Measurements from ENCODE around the gene PRR20G. TPM values are rescaled to one million over a fixed set of nuclear protein-coding genes. Genes with fewer than 3 reads are reported as not detected.

Gene PRR20G
- total and polyA plus RNA-seq, 2 of the 8 experiments (the other 6 are each of a cell fraction or from before 2014, with no cell fraction given), result 0.24 TPM; not detected in 1

DNA sequence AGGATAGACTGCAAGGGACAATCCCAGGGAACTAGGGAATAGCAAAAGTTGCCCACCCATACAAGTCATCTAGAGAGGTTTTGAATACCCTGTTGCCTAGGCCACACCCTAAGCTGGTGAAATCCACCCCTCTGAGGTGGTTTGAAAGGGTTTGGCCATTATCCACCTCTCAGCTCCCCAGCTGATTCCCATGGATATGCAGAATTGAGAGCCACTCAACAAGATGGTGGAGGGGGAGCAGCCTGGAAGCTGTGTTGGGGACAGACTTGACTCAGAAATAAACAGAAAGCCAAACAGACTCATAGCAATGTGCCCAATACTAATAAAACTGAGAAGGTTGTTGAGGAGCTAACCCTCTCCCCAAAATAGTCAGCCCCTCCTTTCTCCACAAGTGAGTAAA, 10.9 kb downstream of the PRR20G start:
- H3K4me1 ChIP-seq (replicated peaks in 1 of 4; ENCODE audit: control insufficient read depth in 3 of 4, insufficient read depth in 4 of 4, low read length in 3 of 4), result no peaks in the 10 kb centered on the region
- no peak overlapping the region for H4K91ac ChIP-seq (replicated peaks; ENCODE audit: insufficient read length, low read length)
- peaks cover 28 to 31% of the 10 kb centered on the region in 2 experiments for H3K9me3 ChIP-seq (ENCODE audit: insufficient read depth in 2 of 2, low read depth in 1 of 2, low read length in 1 of 2)
- H3K18ac ChIP-seq (ENCODE audit: extremely low read depth, low read length), result no peak overlapping the region
- no peak overlapping the region for H3K14ac ChIP-seq (ENCODE audit: insufficient read length)
- H2BK15ac ChIP-seq (ENCODE audit: low read length), result no peak overlapping the region
- no peak overlapping the region for H4K5ac ChIP-seq (ENCODE audit: insufficient read length, low read depth, low read length)
- H2AK5ac ChIP-seq (ENCODE audit: low read depth, low read length), result no peak overlapping the region
- no peak overlapping the region for H3K27ac ChIP-seq (ENCODE audit: low read depth, low read length)
- H3K9ac ChIP-seq (replicated peaks in 1 of 4; ENCODE audit: extremely low read depth in 1 of 4, low read depth in 3 of 4, low read length in 3 of 4), result no peak overlapping the region
- no peaks in the 10 kb centered on the region for H3K79me2 ChIP-seq (ENCODE audit: control insufficient read depth in 1 of 2, insufficient read depth in 2 of 2, low read length in 2 of 2)
- ChIA-PET CTCF (ENCODE audit: partially characterized antibody) (no interaction called here), POLR2A (ENCODE audit: partially characterized antibody) (no interaction called here)
- no peak overlapping the region for H3K4me3 ChIP-seq (ENCODE audit: extremely low read depth in 1 of 4, insufficient read depth in 2 of 4, low read depth in 3 of 4, low read length in 4 of 4)
- H3K36me3 ChIP-seq (ENCODE audit: control insufficient read depth in 2 of 4, insufficient read depth in 4 of 4, low read length in 3 of 4), result no peaks in the 10 kb centered on the region
- no peak overlapping the region for H3K23ac ChIP-seq (ENCODE audit: insufficient read length)
- no peak overlapping the region for H2AFZ ChIP-seq (ENCODE audit: low read length)
- no peaks in the 10 kb centered on the region for H3K27me3 ChIP-seq (replicated peaks in 1 of 4; ENCODE audit: control insufficient read depth in 3 of 4, extremely low read depth in 1 of 4, insufficient read depth in 3 of 4, low read length in 3 of 4)
- H3K56ac ChIP-seq (replicated peaks; ENCODE audit: insufficient read length, low read depth, low read length), result no peak overlapping the region
- no peak overlapping the region for H4K8ac ChIP-seq (ENCODE audit: extremely low read depth, insufficient read depth, low read length)
- H4K20me1 ChIP-seq (replicated peaks in 1 of 2; ENCODE audit: control insufficient read depth in 1 of 2, insufficient read depth in 2 of 2, low read length in 2 of 2), result no peaks in the 10 kb centered on the region
- no peaks in the 10 kb centered on the region for H3K23me2 ChIP-seq (ENCODE audit: low read depth, low read length)
- no peak overlapping the region for H2BK5ac ChIP-seq (ENCODE audit: low read depth, low read length)
- H3K79me1 ChIP-seq (ENCODE audit: low read depth, low read length), result no peaks in the 10 kb centered on the region
- FAIRE-seq (no peak), DNase-seq (ENCODE audit: low read depth in 1 of 2, low spot score in 2 of 2) (no peak)
- no peak overlapping the region for H3K4me2 ChIP-seq (ENCODE audit: insufficient read depth in 1 of 2, low read depth in 2 of 2, low read length in 2 of 2)
- H2BK120ac ChIP-seq (replicated peaks; ENCODE audit: low read depth, low read length), result no peak overlapping the region
- no peak overlapping the region for H2BK12ac ChIP-seq (ENCODE audit: low read depth, low read length)
- H3K4ac ChIP-seq (replicated peaks; ENCODE audit: insufficient read length, low read depth, low read length), result no peak overlapping the region
- no peak overlapping the region for H2BK20ac ChIP-seq (ENCODE audit: low read length)
- TF ChIP-seq TAF1 (IDR thresholded peaks at IDR 0.05; ENCODE audit: low read depth, low read length), result no peak
- TF ChIP-seq TCF12 (IDR thresholded peaks at IDR 0.05; ENCODE audit: low read depth, low read length), result no peak
- TF ChIP-seq ZNF274 (IDR thresholded peaks at IDR 0.05; ENCODE audit: borderline replicate concordance, extremely low read depth, low read length), result no peak
- TF ChIP-seq, protein P1, sequence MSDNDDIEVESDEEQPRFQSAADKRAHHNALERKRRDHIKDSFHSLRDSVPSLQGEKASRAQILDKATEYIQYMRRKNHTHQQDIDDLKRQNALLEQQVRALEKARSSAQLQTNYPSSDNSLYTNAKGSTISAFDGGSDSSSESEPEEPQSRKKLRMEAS (IDR thresholded peaks at IDR 0.05), result no peak
